ENCODE results near the gene TMEM121.
A peak's percentile ranks its signal among the peaks of the same experiment; 100 is the strongest.

Gene TMEM121

DNA sequence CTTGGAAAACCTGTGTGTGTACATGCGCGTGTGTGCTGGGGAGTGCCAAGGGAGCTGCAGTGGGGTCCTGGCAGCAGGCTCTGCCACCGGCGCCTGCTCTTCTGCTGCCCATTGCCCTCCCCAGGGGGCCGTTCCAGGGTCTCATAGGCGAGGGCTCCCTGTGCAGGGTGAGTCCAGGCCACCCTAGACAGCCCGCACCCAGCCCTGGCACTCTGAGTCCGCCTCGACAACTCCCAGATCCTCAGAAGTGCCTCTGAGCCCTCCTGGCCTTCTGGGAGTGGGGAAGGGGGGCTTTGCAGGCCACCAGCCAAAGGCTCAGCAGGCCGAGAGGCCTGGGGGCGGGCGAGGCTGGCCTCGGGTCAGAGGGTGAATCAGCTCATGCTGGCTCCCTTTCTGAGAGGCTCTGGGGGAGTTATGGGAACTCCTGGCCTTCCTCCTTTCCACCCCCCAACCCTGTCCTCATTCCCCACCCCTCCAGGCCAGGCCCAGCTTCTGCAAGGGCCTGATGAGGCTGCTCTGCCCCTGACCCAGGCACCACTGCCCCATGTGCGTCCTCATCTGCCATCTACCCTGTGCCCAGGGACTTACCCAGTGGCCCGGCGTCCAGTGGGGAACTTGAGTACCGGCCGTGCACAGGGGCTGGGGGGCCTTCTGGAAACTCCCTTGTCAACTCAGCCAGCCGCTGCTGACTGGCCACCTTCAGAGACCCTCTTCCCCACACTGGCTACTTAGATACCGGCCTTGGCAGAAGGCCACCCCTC is 37.4 kb upstream of the TMEM121 start:
- Histone ChIP-seq H3K4me1 (ENCODE audit: control insufficient read depth, insufficient read depth, low read length) (no peaks in the 10 kb centered on the region; the same call in 1 of the 2 replicates), H3K27me3 (ENCODE audit: control insufficient read depth, insufficient read depth, low read length) (peaks cover 7% of the 10 kb centered on the region; the same call in 1 of the 2 replicates)
- no CpG with 5 or more reads among the region's 20 CpGs for WGBS (ENCODE audit: insufficient coverage, insufficient read length)

DNA sequence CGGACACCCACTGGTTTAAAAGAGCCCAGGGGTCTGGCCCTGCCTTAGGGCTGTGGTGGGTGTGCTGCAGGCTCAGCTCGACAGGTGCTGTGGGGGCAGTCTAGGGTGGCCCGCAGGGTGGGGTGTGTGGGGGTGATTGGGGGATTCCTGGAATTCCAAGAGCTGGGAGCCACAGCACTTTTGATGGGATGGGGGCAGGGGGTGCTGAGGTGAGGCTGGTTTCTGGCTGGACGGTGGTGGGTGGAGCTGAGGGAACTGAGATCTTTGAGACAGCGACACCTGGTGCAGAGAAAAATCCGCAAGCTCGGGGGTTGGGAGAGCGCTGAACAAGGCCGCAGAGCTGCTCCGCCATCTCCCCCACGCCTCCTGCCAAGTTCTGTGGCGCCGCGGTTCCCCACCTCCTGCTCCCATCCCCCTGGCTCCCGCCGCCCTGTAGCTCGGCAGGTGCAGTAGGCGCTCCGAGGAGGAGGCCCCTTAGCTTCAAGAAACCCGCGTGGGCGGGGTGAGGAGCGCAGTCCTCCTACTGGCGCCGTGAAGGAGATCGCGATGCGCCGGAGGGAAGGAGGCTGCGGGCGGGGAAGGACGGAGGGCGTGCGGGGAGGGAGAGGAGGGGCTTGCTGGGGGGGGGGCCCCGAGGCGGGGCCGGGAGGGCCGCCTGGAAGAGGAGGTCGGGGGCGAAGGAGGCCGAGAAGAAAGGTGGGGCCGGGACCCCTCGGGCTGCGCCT is 36.7 kb upstream of the TMEM121 start:
- no CpG with 5 or more reads among the region's 44 CpGs for WGBS (ENCODE audit: insufficient coverage, insufficient read length)
- Histone ChIP-seq H3K4me3 (ENCODE audit: low read length) (peak overlapping the region; percentile 32; the same call in 1 of the 2 replicates), H3K27ac (ENCODE audit: low read length) (no peak overlapping the region), H3K27me3 (ENCODE audit: control insufficient read depth, insufficient read depth, low read length) (peaks cover 7% of the 10 kb centered on the region; the same call in 1 of the 2 replicates), H3K9me3 (ENCODE audit: control insufficient read depth, insufficient read depth, low read length) (no peaks in the 10 kb centered on the region), H3K4me1 (ENCODE audit: control insufficient read depth, insufficient read depth, low read length) (no peaks in the 10 kb centered on the region; the same call in 1 of the 2 replicates), H3K36me3 (ENCODE audit: control insufficient read depth, insufficient read depth, low read length) (no peaks in the 10 kb centered on the region; the same call in 1 of the 2 replicates)
- DNase-seq (ENCODE audit: low read depth, low spot score): no peak

More for the DNA sequence above, 37.4 kb upstream of the TMEM121 start:
- Histone ChIP-seq H3K36me3 (ENCODE audit: control insufficient read depth, insufficient read depth, low read length) (no peaks in the 10 kb centered on the region), H3K4me3 (ENCODE audit: low read length) (no peak overlapping the region), H3K27ac (ENCODE audit: low read length) (no peak overlapping the region), H3K9me3 (ENCODE audit: control insufficient read depth, insufficient read depth, low read length) (no peaks in the 10 kb centered on the region)
- DNase-seq (ENCODE audit: low read depth, low spot score): no peak

DNA sequence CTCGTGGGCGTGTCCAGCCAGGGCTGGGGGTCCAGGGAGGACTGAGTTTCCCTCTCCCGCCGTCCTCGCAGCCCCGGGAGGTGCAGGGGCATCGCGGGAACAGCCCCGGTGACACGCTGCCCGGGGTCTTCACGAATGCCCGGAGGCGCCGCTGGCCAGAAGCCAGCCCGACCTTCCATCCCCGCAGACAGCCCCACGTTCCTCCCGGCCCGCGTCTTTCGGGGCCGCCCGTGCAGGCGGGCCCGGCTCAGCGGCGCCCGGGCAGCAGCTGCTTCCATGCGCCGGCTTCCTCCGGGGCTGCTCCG is 36.2 kb upstream of the TMEM121 start:
- Histone ChIP-seq H3K27ac (ENCODE audit: low read length) (no peak overlapping the region), H3K4me1 (ENCODE audit: control insufficient read depth, insufficient read depth, low read length) (no peaks in the 10 kb centered on the region; the same call in 1 of the 2 replicates), H3K4me3 (ENCODE audit: low read length) (peak overlapping the region; percentile 32; the same call in 1 of the 2 replicates), H3K27me3 (ENCODE audit: control insufficient read depth, insufficient read depth, low read length) (peaks cover 7% of the 10 kb centered on the region; the same call in 1 of the 2 replicates), H3K9me3 (ENCODE audit: control insufficient read depth, insufficient read depth, low read length) (no peaks in the 10 kb centered on the region), H3K36me3 (ENCODE audit: control insufficient read depth, insufficient read depth, low read length) (no peaks in the 10 kb centered on the region; the same call in 1 of the 2 replicates)
- DNase-seq (ENCODE audit: low read depth, low spot score): no peak
- WGBS (ENCODE audit: insufficient coverage, insufficient read length): no CpG with 5 or more reads among the region's 33 CpGs

DNA sequence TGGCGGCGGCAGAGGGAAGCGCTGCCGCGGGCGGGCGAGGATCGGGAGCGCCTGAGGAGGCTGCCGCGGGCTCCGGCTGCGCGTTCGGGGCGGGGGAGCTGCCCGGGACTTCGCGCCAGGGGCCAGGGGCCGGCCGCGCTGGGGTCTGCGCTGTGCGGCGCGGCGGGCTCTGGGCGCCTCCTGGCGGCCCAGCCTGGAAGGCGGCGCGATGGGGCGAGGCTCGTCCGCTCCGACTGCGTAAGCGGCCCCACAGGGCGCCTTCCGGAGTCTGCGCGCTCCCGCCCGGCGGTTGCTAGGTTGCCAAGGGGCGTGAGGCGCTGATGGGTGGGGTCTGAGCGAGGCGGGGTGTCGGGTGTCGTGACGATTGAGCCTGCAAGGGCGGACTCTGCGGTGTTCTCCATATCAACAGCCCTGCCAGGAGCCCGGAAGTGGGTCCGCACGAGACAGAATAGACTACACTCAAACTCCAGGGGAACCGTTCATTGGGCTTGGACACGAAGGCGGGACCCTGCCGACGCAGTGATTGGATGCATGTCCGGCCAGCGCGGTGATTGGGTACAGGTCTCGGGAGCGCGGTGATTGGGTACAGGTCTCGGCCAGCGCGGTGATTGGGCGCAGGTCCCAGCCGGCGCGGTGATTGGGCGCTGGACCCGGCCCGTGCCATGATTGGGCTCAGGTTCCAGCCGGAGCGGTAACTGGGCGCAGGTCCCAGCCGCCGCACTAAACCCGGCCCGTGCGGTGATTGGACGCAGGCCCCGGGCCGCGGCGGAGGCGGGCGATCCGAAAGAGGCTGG is 35.6 kb upstream of the TMEM121 start, which contains the start of gene TEDC1:
TEDC1 (plus strand) TSS at position 675 of the 794 bp plus-strand sequence. CDS start 130 bp downstream, outside the sequence.
- WGBS (ENCODE audit: insufficient coverage, insufficient read length): no CpG with 5 or more reads among the region's 94 CpGs
- peak; percentile 83 for DNase-seq (ENCODE audit: low read depth, low spot score)
- H3K36me3 ChIP-seq (ENCODE audit: control insufficient read depth, insufficient read depth, low read length): no peaks in the 10 kb centered on the region; the same call in 1 of the 2 replicates
- H3K9me3 ChIP-seq (ENCODE audit: control insufficient read depth, insufficient read depth, low read length): no peaks in the 10 kb centered on the region
- no peaks in the 10 kb centered on the region; the same call in 1 of the 2 replicates for H3K4me1 ChIP-seq (ENCODE audit: control insufficient read depth, insufficient read depth, low read length)
- H3K27ac ChIP-seq (ENCODE audit: low read length): no peak within 1 kb of the TSS
- H3K27me3 ChIP-seq (ENCODE audit: control insufficient read depth, insufficient read depth, low read length): peaks cover 7% of the 10 kb centered on the region; the same call in 1 of the 2 replicates
- H3K4me3 ChIP-seq (ENCODE audit: low read length): peak within 1 kb of the TSS; percentile 40; the same call in 1 of the 2 replicates

DNA sequence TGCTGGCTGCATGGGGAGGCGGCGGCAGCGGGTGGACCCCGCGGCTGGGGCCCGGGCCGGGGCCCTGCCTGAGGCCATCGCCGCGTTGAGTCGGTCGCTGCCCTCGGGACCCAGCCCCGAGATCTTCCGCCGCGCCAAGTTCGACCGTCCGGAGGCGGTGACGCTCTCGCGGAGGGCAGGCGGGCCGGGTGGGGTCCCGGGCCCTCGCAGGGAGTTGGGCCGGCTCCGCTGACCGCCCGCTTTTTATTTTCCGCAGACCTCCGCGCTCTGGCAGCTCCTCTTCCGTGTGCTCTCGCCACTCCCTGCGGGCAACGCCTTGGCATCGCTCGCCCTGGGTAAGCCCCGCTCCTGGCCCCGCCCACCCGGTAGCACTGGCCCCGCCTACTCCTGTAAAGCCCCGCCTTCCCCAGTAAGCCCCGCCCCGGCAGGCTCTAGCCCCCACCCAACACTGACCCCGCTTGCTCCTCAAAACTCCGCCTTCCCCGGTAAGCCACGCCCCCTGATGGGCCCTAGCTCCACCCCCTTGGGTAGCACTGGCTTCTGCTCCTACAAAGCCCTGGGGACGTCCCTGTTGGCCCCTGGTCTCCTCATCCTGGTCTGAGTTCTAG is 34.9 kb upstream of the TMEM121 start:
- DNase-seq (ENCODE audit: low read depth, low spot score): no peak
- peaks cover 7% of the 10 kb centered on the region; the same call in 1 of the 2 replicates for H3K27me3 ChIP-seq (ENCODE audit: control insufficient read depth, insufficient read depth, low read length)
- no peaks in the 10 kb centered on the region for H3K9me3 ChIP-seq (ENCODE audit: control insufficient read depth, insufficient read depth, low read length)
- no CpG with 5 or more reads among the region's 53 CpGs for WGBS (ENCODE audit: insufficient coverage, insufficient read length)
- H3K4me1 ChIP-seq (ENCODE audit: control insufficient read depth, insufficient read depth, low read length): no peaks in the 10 kb centered on the region; the same call in 1 of the 2 replicates
- H3K36me3 ChIP-seq (ENCODE audit: control insufficient read depth, insufficient read depth, low read length): no peaks in the 10 kb centered on the region; the same call in 1 of the 2 replicates
- H3K27ac ChIP-seq (ENCODE audit: low read length): no peak overlapping the region
- peak overlapping the region; percentile 40; the same call in 1 of the 2 replicates for H3K4me3 ChIP-seq (ENCODE audit: low read length)

DNA sequence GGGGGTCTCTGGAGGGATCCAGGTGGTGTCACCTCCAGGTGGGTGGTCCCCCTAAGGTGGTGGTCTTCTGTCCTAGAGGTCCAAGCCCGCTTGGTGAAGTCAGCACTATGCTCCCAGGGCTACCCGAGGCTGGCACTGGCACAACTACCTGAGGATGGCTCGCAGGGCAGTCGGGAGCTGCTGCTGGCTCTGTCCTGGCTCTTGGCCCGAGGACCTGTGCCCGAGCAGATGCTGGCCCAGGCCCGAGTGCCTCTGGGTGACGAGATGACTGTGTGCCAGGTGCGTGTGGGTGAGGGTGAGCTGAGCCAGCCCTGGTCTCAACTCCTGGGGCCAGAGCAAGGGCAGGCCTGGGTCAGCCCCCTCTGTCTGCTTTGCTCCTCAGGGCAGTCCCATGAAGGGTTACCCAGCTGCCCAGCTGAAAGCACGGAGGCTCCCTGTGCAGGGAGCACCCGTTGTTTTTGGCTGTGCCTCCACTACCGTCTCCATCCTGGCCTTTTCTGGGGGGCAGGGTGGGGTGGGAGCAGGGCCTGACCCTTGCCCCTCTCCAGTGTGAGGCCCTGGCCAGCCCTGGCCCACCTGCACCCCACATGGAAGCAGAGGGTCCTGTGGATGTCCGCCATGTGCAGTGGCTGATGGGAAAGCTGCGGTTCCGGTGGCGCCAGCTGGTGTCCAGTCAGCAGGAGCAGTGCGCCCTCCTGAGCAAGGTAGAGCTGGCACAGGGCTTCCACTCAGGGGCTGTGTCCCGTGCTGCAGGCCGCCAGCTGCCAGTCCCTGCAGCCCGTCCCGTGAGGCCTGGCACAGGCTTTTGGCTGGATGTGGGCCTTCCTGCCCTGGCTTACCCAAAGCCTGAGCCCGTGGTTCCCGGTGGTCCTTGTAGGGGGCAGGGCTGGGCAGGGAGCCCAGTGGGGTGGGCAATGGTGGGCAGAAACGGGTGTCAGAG is 34.1 kb upstream of the TMEM121 start:
- no peak overlapping the region for H3K4me3 ChIP-seq (ENCODE audit: low read length)
- no peaks in the 10 kb centered on the region; the same call in 1 of the 2 replicates for H3K36me3 ChIP-seq (ENCODE audit: control insufficient read depth, insufficient read depth, low read length)
- no peaks in the 10 kb centered on the region; the same call in 1 of the 2 replicates for H3K4me1 ChIP-seq (ENCODE audit: control insufficient read depth, insufficient read depth, low read length)
- H3K27ac ChIP-seq (ENCODE audit: low read length): no peak overlapping the region
- DNase-seq (ENCODE audit: low read depth, low spot score): no peak
- no peaks in the 10 kb centered on the region for H3K9me3 ChIP-seq (ENCODE audit: control insufficient read depth, insufficient read depth, low read length)
- WGBS (ENCODE audit: insufficient coverage, insufficient read length): no CpG with 5 or more reads among the region's 24 CpGs
- peaks cover 5% of the 10 kb centered on the region; the same call in 1 of the 2 replicates for H3K27me3 ChIP-seq (ENCODE audit: control insufficient read depth, insufficient read depth, low read length)

DNA sequence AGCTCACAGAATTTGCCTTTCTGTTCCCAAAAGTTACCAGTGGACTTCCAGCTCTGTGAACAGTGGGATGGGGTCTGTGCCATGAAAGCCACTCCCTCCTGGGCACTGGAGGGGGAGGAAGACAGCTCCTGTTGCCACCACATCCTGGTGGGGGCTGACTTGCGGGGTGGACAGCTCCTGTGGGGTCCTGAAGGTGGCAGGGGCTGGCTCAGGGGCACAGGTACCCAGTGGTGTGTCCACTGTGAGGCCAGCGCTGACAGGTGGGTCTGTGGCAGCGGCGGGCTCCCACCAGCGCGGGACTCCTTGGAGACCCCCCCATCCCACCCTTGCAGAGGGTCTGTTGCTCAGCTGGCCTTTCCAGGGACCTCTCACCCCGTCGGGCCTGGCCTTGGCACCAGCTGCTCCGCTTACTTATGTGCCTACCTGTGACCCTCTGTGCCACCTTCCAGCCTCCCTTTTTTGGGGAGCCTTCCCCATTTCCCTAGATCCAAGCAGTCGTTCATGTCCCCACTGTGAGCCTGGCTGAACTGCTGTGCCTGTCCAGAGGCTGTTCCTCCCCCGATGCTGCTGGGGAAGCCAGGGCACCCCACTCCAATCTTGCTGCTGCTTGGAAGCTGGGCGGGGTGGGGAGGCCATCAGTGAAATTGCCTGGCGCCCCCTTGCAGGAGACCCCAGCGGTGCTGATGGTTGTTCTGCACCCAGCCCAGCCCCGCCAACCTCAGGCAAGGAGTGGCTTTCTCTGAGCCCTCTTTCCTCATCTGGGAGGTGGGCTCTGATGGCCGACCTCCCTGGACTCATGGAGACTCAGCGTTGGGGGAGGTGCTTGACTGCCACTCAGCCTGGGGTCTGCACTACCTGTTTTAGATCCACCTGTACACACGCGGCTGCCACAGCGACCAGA is 33.2 kb upstream of the TMEM121 start:
- no peak for DNase-seq (ENCODE audit: low read depth, low spot score)
- WGBS (ENCODE audit: insufficient coverage, insufficient read length): no CpG with 5 or more reads among the region's 20 CpGs
- no peaks in the 10 kb centered on the region; the same call in 1 of the 2 replicates for H3K36me3 ChIP-seq (ENCODE audit: control insufficient read depth, insufficient read depth, low read length)
- H3K4me3 ChIP-seq (ENCODE audit: low read length): no peak overlapping the region
- H3K4me1 ChIP-seq (ENCODE audit: control insufficient read depth, insufficient read depth, low read length): no peaks in the 10 kb centered on the region; the same call in 1 of the 2 replicates
- no peaks in the 10 kb centered on the region; the same call in 1 of the 2 replicates for H3K27me3 ChIP-seq (ENCODE audit: control insufficient read depth, insufficient read depth, low read length)
- H3K9me3 ChIP-seq (ENCODE audit: control insufficient read depth, insufficient read depth, low read length): no peaks in the 10 kb centered on the region
- H3K27ac ChIP-seq (ENCODE audit: low read length): no peak overlapping the region

DNA sequence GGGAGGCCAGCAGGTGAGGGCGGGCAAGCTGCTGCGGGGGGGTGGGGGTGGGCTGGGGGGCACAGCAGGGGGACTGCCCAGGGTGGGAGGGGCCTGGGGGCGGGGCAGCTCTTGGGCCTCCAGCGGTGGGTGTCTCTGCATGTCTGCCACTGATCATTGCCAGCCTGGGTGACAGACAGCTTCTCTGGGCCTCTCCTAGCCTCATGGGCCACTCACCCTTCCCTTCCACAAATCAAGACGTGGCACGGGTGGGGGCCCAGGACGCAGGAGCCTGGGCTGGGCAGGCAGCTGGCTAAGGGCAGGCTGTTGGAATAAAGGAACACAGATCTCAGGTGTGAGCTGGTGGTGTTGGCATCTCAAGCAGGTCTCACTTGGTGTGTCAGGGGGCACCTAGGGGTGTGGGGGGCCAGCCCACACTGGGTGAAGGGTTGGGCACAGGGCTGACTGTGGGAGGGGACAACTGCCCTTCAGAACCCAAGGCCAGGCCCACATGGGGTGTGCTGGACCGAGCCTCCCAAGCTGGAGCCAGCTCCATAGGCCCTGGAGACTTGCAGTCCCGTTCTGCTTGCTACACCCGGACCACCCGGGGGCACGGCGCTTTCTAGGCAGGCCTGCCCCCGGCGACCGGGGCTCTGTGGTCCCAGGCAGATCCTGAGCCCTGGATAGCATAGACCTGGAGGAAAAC is 32.3 kb upstream of the TMEM121 start:
- no peak overlapping the region for H3K27ac ChIP-seq (ENCODE audit: low read length)
- no peak for DNase-seq (ENCODE audit: low read depth, low spot score)
- no CpG with 5 or more reads among the region's 16 CpGs for WGBS (ENCODE audit: insufficient coverage, insufficient read length)
- H3K9me3 ChIP-seq (ENCODE audit: control insufficient read depth, insufficient read depth, low read length): no peaks in the 10 kb centered on the region
- no peaks in the 10 kb centered on the region; the same call in 1 of the 2 replicates for H3K4me1 ChIP-seq (ENCODE audit: control insufficient read depth, insufficient read depth, low read length)
- no peak overlapping the region for H3K4me3 ChIP-seq (ENCODE audit: low read length)
- H3K36me3 ChIP-seq (ENCODE audit: control insufficient read depth, insufficient read depth, low read length): no peaks in the 10 kb centered on the region; the same call in 1 of the 2 replicates
- H3K27me3 ChIP-seq (ENCODE audit: control insufficient read depth, insufficient read depth, low read length): no peaks in the 10 kb centered on the region
